ENCODE measurements around the gene PACS2. TPM values are rescaled to one million over a fixed set of nuclear protein-coding genes. Genes with fewer than 3 reads are reported as not detected.

The PACS2 gene
- total and polyA plus RNA-seq, 5 donors from 2014 or later, result 0.72 to 64.0 (median 2.1) TPM

GRCh38 chr14:105368426-105368825 lies 53.9 kb downstream of the PACS2 start:
- H3K9me3 ChIP-seq (ENCODE audit: control insufficient read depth in 2 of 2, low read length in 2 of 2), result no peaks in the 10 kb centered on the region
- Mint-ChIP-seq H3K27ac (no peak overlapping the region), H3K9me3 (no peaks in the 10 kb centered on the region), H3K36me3 (peaks cover 4% of the 10 kb centered on the region), H3K4me1 (peaks cover 0 to 13% (median 6%) of the 10 kb centered on the region in 4 donors), H3K4me3 (no peak overlapping the region), H3K27me3 (no peaks in the 10 kb centered on the region)
- DNase-seq (no peak), ATAC-seq (ENCODE audit: low read depth in 2 of 2) (no peak)
- H3K4me1 ChIP-seq (ENCODE audit: control insufficient read depth, insufficient read depth, low read length, poor library complexity, severe bottlenecking), result peaks cover 9% of the 10 kb centered on the region
- H3K27me3 ChIP-seq (ENCODE audit: control insufficient read depth, insufficient read depth, low read length), result no peaks in the 10 kb centered on the region
- no peaks in the 10 kb centered on the region for H3K36me3 ChIP-seq (ENCODE audit: control insufficient read depth, insufficient read depth, low read length)
- no peak overlapping the region for H3K4me3 ChIP-seq (ENCODE audit: low read depth, low read length)
- no peak overlapping the region for H3K27ac ChIP-seq (ENCODE audit: insufficient read depth, low read length, poor library complexity, severe bottlenecking)

- peaks cover 0 to 7% (median 2%) of the 10 kb centered on the region in 4 donors for H3K4me1 Mint-ChIP-seq
- no peaks in the 10 kb centered on the region for H3K27me3 Mint-ChIP-seq
- H3K4me3 Mint-ChIP-seq, result no peak overlapping the region
- H3K4me1 ChIP-seq (ENCODE audit: control insufficient read depth, insufficient read depth, low read length, poor library complexity, severe bottlenecking), result peaks cover 9% of the 10 kb centered on the region
- no peaks in the 10 kb centered on the region for H3K36me3 ChIP-seq (ENCODE audit: control insufficient read depth, insufficient read depth, low read length)
- no peaks in the 10 kb centered on the region for H3K9me3 ChIP-seq (ENCODE audit: control insufficient read depth in 2 of 2, low read length in 2 of 2)
- DNase-seq, result no peak
- H3K9me3 Mint-ChIP-seq, result no peaks in the 10 kb centered on the region
- peaks cover 4% of the 10 kb centered on the region for H3K36me3 Mint-ChIP-seq
- no peaks in the 10 kb centered on the region for H3K27me3 ChIP-seq (ENCODE audit: control insufficient read depth, insufficient read depth, low read length)
- peak overlapping the region in 1 of 3 donors; percentile 26 for H3K27ac Mint-ChIP-seq
- no peak overlapping the region for H3K27ac ChIP-seq (ENCODE audit: insufficient read depth, low read length, poor library complexity, severe bottlenecking)
- no peak overlapping the region for H3K4me3 ChIP-seq (ENCODE audit: low read depth, low read length)
- ATAC-seq (ENCODE audit: low read depth in 2 of 2), result no peak
Observed at GRCh38 chr14:105368910-105369652, 54.5 kb downstream of the PACS2 start.

- H3K36me3 Mint-ChIP-seq, result peaks cover 4% of the 10 kb centered on the region
- H3K36me3 ChIP-seq (ENCODE audit: control insufficient read depth, insufficient read depth, low read length), result no peaks in the 10 kb centered on the region
- H3K4me3 Mint-ChIP-seq, result no peak overlapping the region
- ATAC-seq (ENCODE audit: low read depth in 2 of 2) (no peak), DNase-seq (no peak)
- no peak overlapping the region for H3K27ac Mint-ChIP-seq
- H3K9me3 ChIP-seq (ENCODE audit: control insufficient read depth in 2 of 2, low read length in 2 of 2), result no peaks in the 10 kb centered on the region
- no peak overlapping the region for H3K4me3 ChIP-seq (ENCODE audit: low read depth, low read length)
- H3K27me3 ChIP-seq (ENCODE audit: control insufficient read depth, insufficient read depth, low read length), result no peaks in the 10 kb centered on the region
- peaks cover 6% of the 10 kb centered on the region for H3K4me1 ChIP-seq (ENCODE audit: control insufficient read depth, insufficient read depth, low read length, poor library complexity, severe bottlenecking)
- H3K9me3 Mint-ChIP-seq, result no peaks in the 10 kb centered on the region
- H3K4me1 Mint-ChIP-seq, result peaks cover 0 to 4% (median 2%) of the 10 kb centered on the region in 4 donors
- no peak overlapping the region for H3K27ac ChIP-seq (ENCODE audit: insufficient read depth, low read length, poor library complexity, severe bottlenecking)
- H3K27me3 Mint-ChIP-seq, result no peaks in the 10 kb centered on the region
Observed at GRCh38 chr14:105369653-105370040, 55.1 kb downstream of the PACS2 start.

- H3K27me3 ChIP-seq (ENCODE audit: control insufficient read depth, insufficient read depth, low read length), result no peaks in the 10 kb centered on the region
- H3K4me3 ChIP-seq (ENCODE audit: low read depth, low read length), result no peak overlapping the region
- Mint-ChIP-seq H3K27me3 (no peaks in the 10 kb centered on the region), H3K27ac (no peak overlapping the region), H3K36me3 (peaks cover 4% of the 10 kb centered on the region), H3K9me3 (no peaks in the 10 kb centered on the region), H3K4me1 (peaks cover 4 to 12% (median 10%) of the 10 kb centered on the region in 4 donors), H3K4me3 (no peak overlapping the region)
- DNase-seq (no peak), ATAC-seq (ENCODE audit: low read depth in 2 of 2) (no peak)
- no peaks in the 10 kb centered on the region for H3K9me3 ChIP-seq (ENCODE audit: control insufficient read depth in 2 of 2, low read length in 2 of 2)
- no peaks in the 10 kb centered on the region for H3K36me3 ChIP-seq (ENCODE audit: control insufficient read depth, insufficient read depth, low read length)
- H3K27ac ChIP-seq (ENCODE audit: insufficient read depth, low read length, poor library complexity, severe bottlenecking), result no peak overlapping the region
- H3K4me1 ChIP-seq (ENCODE audit: control insufficient read depth, insufficient read depth, low read length, poor library complexity, severe bottlenecking), result peaks cover 12% of the 10 kb centered on the region
Observed at GRCh38 chr14:105374389-105374788, 59.8 kb downstream of the PACS2 start.

- H3K36me3 Mint-ChIP-seq, result peaks cover 3% of the 10 kb centered on the region
- Histone ChIP-seq H3K36me3 (ENCODE audit: control insufficient read depth, insufficient read depth, low read length) (no peaks in the 10 kb centered on the region), H3K4me3 (ENCODE audit: low read depth, low read length) (no peak overlapping the region), H3K9me3 (ENCODE audit: control insufficient read depth in 2 of 2, low read length in 2 of 2) (no peaks in the 10 kb centered on the region), H3K4me1 (ENCODE audit: control insufficient read depth, insufficient read depth, low read length, poor library complexity, severe bottlenecking) (peaks cover 12% of the 10 kb centered on the region), H3K27me3 (ENCODE audit: control insufficient read depth, insufficient read depth, low read length) (no peaks in the 10 kb centered on the region), H3K27ac (ENCODE audit: insufficient read depth, low read length, poor library complexity, severe bottlenecking) (no peak overlapping the region)
- H3K27me3 Mint-ChIP-seq, result no peaks in the 10 kb centered on the region
- H3K4me3 Mint-ChIP-seq, result peak overlapping the region in 1 of 4 donors; percentile 32
- peak overlapping the region in 1 of 3 donors; percentile 78 for H3K27ac Mint-ChIP-seq
- DNase-seq, result peak in 1 of 3 donors; percentile 67
- peak in 1 of 2 donors; percentile 4 for ATAC-seq (ENCODE audit: low read depth in 2 of 2)
- no peaks in the 10 kb centered on the region for H3K9me3 Mint-ChIP-seq
- H3K4me1 Mint-ChIP-seq, result peaks cover 4 to 12% (median 10%) of the 10 kb centered on the region in 4 donors
Observed at GRCh38 chr14:105375635-105376057, 61.1 kb downstream of the PACS2 start.

GRCh38 chr14:105376521-105377440 lies 62.2 kb downstream of the PACS2 start:
- no peaks in the 10 kb centered on the region for H3K36me3 Mint-ChIP-seq
- no peak overlapping the region for H3K27ac ChIP-seq (ENCODE audit: insufficient read depth, low read length, poor library complexity, severe bottlenecking)
- no peaks in the 10 kb centered on the region for H3K36me3 ChIP-seq (ENCODE audit: control insufficient read depth, insufficient read depth, low read length)
- H3K4me3 Mint-ChIP-seq, result no peak overlapping the region
- no peaks in the 10 kb centered on the region for H3K27me3 Mint-ChIP-seq
- ATAC-seq (ENCODE audit: low read depth in 2 of 2) (no peak), DNase-seq (no peak)
- H3K4me1 ChIP-seq (ENCODE audit: control insufficient read depth, insufficient read depth, low read length, poor library complexity, severe bottlenecking), result peaks cover 9% of the 10 kb centered on the region
- peaks cover 4 to 11% (median 7%) of the 10 kb centered on the region in 4 donors for H3K4me1 Mint-ChIP-seq
- no peaks in the 10 kb centered on the region for H3K27me3 ChIP-seq (ENCODE audit: control insufficient read depth, insufficient read depth, low read length)
- H3K27ac Mint-ChIP-seq, result no peak overlapping the region
- H3K9me3 Mint-ChIP-seq, result no peaks in the 10 kb centered on the region
- H3K4me3 ChIP-seq (ENCODE audit: low read depth, low read length), result no peak overlapping the region
- H3K9me3 ChIP-seq (ENCODE audit: control insufficient read depth in 2 of 2, low read length in 2 of 2), result no peaks in the 10 kb centered on the region

- Mint-ChIP-seq H3K27ac (no peak overlapping the region), H3K4me3 (no peak overlapping the region), H3K36me3 (no peaks in the 10 kb centered on the region), H3K27me3 (no peaks in the 10 kb centered on the region), H3K9me3 (no peaks in the 10 kb centered on the region), H3K4me1 (peaks cover 4 to 11% (median 7%) of the 10 kb centered on the region in 4 donors)
- H3K4me1 ChIP-seq (ENCODE audit: control insufficient read depth, insufficient read depth, low read length, poor library complexity, severe bottlenecking), result peaks cover 9% of the 10 kb centered on the region
- DNase-seq, result no peak
- no peaks in the 10 kb centered on the region for H3K27me3 ChIP-seq (ENCODE audit: control insufficient read depth, insufficient read depth, low read length)
- no peak overlapping the region for H3K4me3 ChIP-seq (ENCODE audit: low read depth, low read length)
- no peaks in the 10 kb centered on the region for H3K36me3 ChIP-seq (ENCODE audit: control insufficient read depth, insufficient read depth, low read length)
- ATAC-seq (ENCODE audit: low read depth in 2 of 2), result no peak
- H3K27ac ChIP-seq (ENCODE audit: insufficient read depth, low read length, poor library complexity, severe bottlenecking), result no peak overlapping the region
- no peaks in the 10 kb centered on the region for H3K9me3 ChIP-seq (ENCODE audit: control insufficient read depth in 2 of 2, low read length in 2 of 2)
Observed at GRCh38 chr14:105377555-105378182, 63.1 kb downstream of the PACS2 start.

Data from CD4-positive, CD25-positive, alpha-beta regulatory T cell (primary cell).